ENCODE data around the gene NFIB. TPM values are rescaled to one million over a fixed set of nuclear protein-coding genes. Genes with fewer than 3 reads are reported as not detected.

The NFIB gene
- polyA plus RNA-seq, 1 of the 3 experiments (the other 2 are of a cell fraction): 9.2 TPM

DNA sequence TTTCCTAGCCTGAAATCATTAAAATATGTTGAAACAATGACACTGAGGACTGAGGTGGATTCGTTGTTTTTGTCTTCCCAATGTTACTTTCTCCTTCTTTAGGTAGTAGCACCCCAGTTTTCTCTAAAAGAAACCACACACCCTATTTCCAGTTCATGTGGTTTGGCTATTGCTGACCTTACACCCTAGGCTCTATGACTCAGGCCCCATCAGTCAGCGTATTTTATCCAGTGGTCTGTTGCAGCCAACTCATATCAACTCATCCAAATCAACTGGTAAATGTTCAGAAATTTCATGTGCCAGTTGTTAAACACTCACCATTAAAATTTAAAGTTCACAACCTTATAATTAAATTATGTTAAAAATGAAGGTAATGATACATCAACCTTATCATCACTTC, 44.6 kb upstream of the NFIB start:
- Histone ChIP-seq H3F3A (replicated peaks; ENCODE audit: insufficient read depth) (no peaks in the 10 kb centered on the region), H4K20me1 (ENCODE audit: insufficient read depth) (no peaks in the 10 kb centered on the region), H3K9me3 (no peaks in the 10 kb centered on the region), H2AFZ (ENCODE audit: low read depth) (no peak overlapping the region), H3K9me2 (no peaks in the 10 kb centered on the region), H3K4me1 (ENCODE audit: control insufficient read depth in 1 of 2, insufficient read depth in 2 of 2, low read depth in 1 of 2, low read length in 1 of 2) (peaks cover 2 to 5% of the 10 kb centered on the region in 2 experiments; a peak in 3 of 4 replicates), H3K4me2 (no peak overlapping the region), H3K27me3 (ENCODE audit: insufficient read depth) (no peaks in the 10 kb centered on the region), H3K79me2 (ENCODE audit: insufficient read depth) (no peaks in the 10 kb centered on the region), H3K9ac (no peak overlapping the region), H3K36me3 (replicated peaks in 1 of 2; ENCODE audit: control insufficient read depth in 1 of 2, insufficient read depth in 2 of 2, low read length in 1 of 2) (no peaks in the 10 kb centered on the region), H3K4me3 (ENCODE audit: low read depth in 2 of 2, low read length in 1 of 2) (no peak overlapping the region), H3K27ac (ENCODE audit: low read depth in 2 of 2, low read length in 1 of 2) (no peak overlapping the region)
- TF ChIP-seq TEAD4 (IDR thresholded peaks at IDR 0.05; ENCODE audit: borderline replicate concordance, insufficient read depth) (no peak), TCF12 (IDR thresholded peaks at IDR 0.05) (peak; percentile 20; the same call in 1 of the 2 replicates)
- TF ChIP-seq, protein P1, sequence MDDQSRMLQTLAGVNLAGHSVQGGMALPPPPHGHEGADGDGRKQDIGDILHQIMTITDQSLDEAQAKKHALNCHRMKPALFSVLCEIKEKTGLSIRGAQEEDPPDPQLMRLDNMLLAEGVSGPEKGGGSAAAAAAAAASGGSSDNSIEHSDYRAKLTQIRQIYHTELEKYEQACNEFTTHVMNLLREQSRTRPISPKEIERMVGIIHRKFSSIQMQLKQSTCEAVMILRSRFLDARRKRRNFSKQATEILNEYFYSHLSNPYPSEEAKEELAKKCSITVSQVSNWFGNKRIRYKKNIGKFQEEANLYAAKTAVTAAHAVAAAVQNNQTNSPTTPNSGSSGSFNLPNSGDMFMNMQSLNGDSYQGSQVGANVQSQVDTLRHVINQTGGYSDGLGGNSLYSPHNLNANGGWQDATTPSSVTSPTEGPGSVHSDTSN (IDR thresholded peaks at IDR 0.05): peak; percentile 26; the same call in 1 of the 2 replicates
- 79% methylated on average over 2 of the region's 2 CpGs for WGBS (ENCODE audit: low lambda C conversion rate)
- ChIA-PET POLR2A (no interaction called here), CTCF (no interaction called here)
- DNase-seq: no peak

DNA sequence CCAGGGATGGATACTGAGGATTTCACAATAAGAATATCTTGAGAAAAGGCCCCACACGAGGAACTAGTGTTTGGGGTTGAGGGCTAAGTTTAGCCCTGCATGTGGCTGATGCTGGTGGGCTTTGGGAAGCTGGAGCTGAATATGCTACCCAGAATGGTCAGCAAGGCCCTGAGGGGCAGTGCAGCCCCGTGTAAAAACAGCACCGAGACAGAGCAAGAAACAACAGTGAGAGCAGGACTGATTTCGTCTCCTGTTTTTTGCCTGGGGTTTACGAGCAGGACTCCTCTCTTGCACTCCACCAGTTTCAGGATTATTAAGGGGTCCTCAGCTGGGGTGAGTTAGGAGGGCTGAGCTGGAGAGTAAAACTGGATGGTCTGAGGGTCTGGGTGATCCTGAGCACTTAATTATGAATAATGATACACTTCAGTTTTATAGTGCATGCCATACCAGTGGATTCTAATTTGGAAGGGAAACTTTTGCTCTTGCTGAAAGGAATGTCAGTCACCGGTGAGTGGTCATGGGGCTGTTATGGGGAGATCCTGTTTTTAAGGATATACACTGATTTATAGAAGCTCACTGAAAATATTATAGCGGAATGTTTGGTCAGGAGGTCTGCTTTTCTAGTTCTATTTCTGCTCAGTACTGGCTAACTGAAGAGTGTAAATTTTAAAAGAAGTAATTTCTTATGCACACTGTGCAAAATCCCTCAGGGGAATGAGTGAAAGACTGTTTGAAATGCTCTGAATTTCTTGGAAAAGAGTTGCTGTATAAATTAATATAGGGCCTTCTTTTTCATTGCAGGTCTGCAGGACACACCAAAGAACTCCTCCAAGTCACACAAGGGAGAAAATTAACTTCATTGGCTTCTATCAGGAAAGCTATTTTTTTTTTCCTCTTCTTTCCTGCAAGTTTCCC, 42.7 kb upstream of the NFIB start:
- Histone ChIP-seq H2AFZ (ENCODE audit: low read depth) (no peak overlapping the region), H3K9me2 (no peaks in the 10 kb centered on the region), H3K9ac (no peak overlapping the region), H3F3A (replicated peaks; ENCODE audit: insufficient read depth) (no peaks in the 10 kb centered on the region), H3K4me2 (no peak overlapping the region), H3K4me1 (ENCODE audit: control insufficient read depth in 1 of 2, insufficient read depth in 2 of 2, low read depth in 1 of 2, low read length in 1 of 2) (peaks cover 3 to 14% of the 10 kb centered on the region in 2 experiments; a peak in 3 of 4 replicates), H3K27me3 (ENCODE audit: insufficient read depth) (no peaks in the 10 kb centered on the region), H3K9me3 (no peaks in the 10 kb centered on the region), H3K27ac (ENCODE audit: low read depth in 2 of 2, low read length in 1 of 2) (no peak overlapping the region), H3K36me3 (replicated peaks in 1 of 2; ENCODE audit: control insufficient read depth in 1 of 2, insufficient read depth in 2 of 2, low read length in 1 of 2) (no peaks in the 10 kb centered on the region), H4K20me1 (ENCODE audit: insufficient read depth) (no peaks in the 10 kb centered on the region), H3K79me2 (ENCODE audit: insufficient read depth) (no peaks in the 10 kb centered on the region), H3K4me3 (ENCODE audit: low read depth in 2 of 2, low read length in 1 of 2) (no peak overlapping the region)
- ChIA-PET CTCF (interaction anchor here (0.6 to 2.7 kb wide), 6 partner anchors 73 to 1322 kb away, joined by 3 to 9 read pairs (median 4); no protein-coding TSS in a partner anchor), POLR2A (no interaction called here)
- TF ChIP-seq, protein P2, sequence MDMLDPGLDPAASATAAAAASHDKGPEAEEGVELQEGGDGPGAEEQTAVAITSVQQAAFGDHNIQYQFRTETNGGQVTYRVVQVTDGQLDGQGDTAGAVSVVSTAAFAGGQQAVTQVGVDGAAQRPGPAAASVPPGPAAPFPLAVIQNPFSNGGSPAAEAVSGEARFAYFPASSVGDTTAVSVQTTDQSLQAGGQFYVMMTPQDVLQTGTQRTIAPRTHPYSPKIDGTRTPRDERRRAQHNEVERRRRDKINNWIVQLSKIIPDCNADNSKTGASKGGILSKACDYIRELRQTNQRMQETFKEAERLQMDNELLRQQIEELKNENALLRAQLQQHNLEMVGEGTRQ (IDR thresholded peaks at IDR 0.05; ENCODE audit: borderline replicate concordance, low read depth, low read length): no peak
- TF ChIP-seq, protein P3, sequence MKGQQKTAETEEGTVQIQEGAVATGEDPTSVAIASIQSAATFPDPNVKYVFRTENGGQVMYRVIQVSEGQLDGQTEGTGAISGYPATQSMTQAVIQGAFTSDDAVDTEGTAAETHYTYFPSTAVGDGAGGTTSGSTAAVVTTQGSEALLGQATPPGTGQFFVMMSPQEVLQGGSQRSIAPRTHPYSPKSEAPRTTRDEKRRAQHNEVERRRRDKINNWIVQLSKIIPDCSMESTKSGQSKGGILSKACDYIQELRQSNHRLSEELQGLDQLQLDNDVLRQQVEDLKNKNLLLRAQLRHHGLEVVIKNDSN (IDR thresholded peaks at IDR 0.05; ENCODE audit: borderline replicate concordance, low read depth): no peak
- TF ChIP-seq MEF2A (IDR thresholded peaks at IDR 0.05; ENCODE audit: borderline replicate concordance, low read depth) (no peak), RAD21 (IDR thresholded peaks at IDR 0.05; ENCODE audit: low read length) (no peak), TEAD4 (IDR thresholded peaks at IDR 0.05; ENCODE audit: borderline replicate concordance, insufficient read depth) (no peak), FOSL2 (IDR thresholded peaks at IDR 0.05; ENCODE audit: borderline replicate concordance, low read depth) (no peak)
- TF ChIP-seq, protein P4, sequence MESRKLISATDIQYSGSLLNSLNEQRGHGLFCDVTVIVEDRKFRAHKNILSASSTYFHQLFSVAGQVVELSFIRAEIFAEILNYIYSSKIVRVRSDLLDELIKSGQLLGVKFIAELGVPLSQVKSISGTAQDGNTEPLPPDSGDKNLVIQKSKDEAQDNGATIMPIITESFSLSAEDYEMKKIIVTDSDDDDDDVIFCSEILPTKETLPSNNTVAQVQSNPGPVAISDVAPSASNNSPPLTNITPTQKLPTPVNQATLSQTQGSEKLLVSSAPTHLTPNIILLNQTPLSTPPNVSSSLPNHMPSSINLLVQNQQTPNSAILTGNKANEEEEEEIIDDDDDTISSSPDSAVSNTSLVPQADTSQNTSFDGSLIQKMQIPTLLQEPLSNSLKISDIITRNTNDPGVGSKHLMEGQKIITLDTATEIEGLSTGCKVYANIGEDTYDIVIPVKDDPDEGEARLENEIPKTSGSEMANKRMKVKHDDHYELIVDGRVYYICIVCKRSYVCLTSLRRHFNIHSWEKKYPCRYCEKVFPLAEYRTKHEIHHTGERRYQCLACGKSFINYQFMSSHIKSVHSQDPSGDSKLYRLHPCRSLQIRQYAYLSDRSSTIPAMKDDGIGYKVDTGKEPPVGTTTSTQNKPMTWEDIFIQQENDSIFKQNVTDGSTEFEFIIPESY (IDR thresholded peaks at IDR 0.05; ENCODE audit: borderline replicate concordance, low read depth): no peak
- TF ChIP-seq, protein P5, sequence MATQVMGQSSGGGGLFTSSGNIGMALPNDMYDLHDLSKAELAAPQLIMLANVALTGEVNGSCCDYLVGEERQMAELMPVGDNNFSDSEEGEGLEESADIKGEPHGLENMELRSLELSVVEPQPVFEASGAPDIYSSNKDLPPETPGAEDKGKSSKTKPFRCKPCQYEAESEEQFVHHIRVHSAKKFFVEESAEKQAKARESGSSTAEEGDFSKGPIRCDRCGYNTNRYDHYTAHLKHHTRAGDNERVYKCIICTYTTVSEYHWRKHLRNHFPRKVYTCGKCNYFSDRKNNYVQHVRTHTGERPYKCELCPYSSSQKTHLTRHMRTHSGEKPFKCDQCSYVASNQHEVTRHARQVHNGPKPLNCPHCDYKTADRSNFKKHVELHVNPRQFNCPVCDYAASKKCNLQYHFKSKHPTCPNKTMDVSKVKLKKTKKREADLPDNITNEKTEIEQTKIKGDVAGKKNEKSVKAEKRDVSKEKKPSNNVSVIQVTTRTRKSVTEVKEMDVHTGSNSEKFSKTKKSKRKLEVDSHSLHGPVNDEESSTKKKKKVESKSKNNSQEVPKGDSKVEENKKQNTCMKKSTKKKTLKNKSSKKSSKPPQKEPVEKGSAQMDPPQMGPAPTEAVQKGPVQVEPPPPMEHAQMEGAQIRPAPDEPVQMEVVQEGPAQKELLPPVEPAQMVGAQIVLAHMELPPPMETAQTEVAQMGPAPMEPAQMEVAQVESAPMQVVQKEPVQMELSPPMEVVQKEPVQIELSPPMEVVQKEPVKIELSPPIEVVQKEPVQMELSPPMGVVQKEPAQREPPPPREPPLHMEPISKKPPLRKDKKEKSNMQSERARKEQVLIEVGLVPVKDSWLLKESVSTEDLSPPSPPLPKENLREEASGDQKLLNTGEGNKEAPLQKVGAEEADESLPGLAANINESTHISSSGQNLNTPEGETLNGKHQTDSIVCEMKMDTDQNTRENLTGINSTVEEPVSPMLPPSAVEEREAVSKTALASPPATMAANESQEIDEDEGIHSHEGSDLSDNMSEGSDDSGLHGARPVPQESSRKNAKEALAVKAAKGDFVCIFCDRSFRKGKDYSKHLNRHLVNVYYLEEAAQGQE (IDR thresholded peaks at IDR 0.05; ENCODE audit: low read depth, low read length): no peak
- peak; percentile 30 for DNase-seq
- WGBS (ENCODE audit: low lambda C conversion rate): 76% methylated on average over 6 of the region's 7 CpGs

Measured in SK-N-SH (cell line).